Epidermal melanocyte (primary cell): ENCODE results near the gene LINC00305.

Source experiments
- DNase-seq: peaks from one replicate; pipeline ENCODE4 v3.0.0; 2011; ENCODE audit warnings: low spot score; ENCODE audit not compliant: insufficient read length

LINC00305 gene

DNA sequence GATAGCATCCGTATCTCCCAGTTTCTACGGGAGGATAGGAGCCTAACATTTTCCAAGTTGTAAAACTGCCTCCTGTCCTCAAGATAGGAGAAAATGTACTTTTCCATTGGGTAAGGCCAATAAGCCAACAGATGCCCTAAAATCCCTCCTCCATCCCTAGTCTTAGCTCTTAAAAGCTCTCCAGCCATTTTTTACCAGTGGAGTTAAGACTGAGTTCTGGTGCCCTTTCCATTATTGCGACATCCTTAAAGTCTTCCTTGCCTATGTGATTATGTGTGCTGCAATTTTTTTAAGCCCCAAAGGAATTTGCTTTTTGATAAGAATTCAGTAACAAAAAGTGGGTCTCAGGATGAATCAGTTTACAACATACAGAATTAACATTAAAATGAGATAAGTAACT is 33.0 kb downstream of the LINC00305 start:
- no peak for DNase-seq

DNA sequence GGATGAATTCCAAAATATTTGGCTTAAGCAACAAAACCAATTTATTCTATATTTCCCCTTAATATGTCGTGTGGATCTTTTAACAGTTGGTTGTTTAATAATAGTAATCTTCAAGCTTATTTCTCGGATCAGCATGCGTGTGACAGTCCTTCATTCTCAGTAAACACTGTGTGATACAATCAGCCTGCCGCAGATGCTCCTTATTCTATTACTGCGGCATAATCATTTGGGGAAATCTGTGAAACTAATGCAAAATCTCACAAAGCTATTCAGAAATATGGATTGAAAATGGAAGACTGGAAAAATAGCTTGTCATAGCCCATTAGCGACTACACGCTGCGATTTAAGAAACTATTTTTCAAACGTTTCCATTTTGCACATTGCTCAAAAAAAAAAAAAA is 36.9 kb downstream of the LINC00305 start:
- no peak for DNase-seq

DNA sequence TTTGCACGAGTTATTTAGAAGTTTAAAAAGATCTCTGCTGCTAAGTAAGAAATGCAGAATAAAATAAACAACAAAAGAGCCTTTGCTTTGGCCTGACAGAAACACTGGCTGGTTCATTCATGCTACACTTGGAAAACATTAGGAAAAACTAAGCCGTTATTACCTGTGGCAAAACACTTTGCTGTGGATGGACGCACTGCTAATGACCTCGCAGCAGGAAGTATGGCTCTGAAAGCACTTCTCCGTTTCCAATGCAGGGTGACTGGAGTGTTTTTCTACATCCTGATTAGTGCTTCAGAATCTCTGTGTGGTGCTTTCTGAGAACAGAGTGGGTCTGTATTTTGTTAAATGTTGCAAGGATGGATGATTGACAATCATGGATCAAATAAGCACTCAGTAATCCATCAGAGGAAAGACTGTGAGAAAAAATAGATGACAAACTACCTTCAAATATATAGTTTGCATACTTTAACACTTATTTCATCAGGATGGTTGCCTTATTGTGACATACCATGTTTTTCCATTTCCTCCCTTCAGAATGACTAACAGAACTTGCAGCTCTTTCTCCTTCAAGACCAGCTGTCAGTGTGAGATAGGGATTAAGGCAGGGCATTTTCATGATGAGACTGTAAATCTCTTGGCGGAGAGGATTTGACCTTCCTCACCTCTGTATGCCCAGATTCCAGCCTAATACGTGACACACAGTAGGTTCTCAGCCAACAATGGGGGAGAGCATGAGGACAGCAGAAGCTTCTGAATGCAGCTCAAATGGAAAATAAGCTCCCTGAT is 38.0 kb downstream of the LINC00305 start:
- no peak for DNase-seq

DNA sequence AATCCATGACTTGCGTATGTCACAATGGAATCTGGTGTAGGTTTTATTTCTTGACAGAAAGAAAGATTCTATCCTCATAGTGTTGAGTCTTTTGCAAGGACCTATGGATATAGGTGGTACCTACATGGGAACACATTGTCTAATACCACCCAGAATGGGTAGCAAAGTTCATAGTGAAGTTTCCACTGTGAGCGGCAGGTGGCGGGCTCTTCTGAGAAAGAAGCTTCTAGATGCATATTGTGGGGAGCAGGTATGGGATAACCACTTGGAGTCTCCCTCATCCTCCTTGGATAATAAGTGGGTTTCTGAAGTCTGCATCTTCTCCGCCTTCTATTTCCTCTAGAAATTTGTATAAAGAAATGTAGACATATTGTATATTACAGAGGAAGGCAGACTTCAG is 44.9 kb downstream of the LINC00305 start:
- DNase-seq = no peak

DNA sequence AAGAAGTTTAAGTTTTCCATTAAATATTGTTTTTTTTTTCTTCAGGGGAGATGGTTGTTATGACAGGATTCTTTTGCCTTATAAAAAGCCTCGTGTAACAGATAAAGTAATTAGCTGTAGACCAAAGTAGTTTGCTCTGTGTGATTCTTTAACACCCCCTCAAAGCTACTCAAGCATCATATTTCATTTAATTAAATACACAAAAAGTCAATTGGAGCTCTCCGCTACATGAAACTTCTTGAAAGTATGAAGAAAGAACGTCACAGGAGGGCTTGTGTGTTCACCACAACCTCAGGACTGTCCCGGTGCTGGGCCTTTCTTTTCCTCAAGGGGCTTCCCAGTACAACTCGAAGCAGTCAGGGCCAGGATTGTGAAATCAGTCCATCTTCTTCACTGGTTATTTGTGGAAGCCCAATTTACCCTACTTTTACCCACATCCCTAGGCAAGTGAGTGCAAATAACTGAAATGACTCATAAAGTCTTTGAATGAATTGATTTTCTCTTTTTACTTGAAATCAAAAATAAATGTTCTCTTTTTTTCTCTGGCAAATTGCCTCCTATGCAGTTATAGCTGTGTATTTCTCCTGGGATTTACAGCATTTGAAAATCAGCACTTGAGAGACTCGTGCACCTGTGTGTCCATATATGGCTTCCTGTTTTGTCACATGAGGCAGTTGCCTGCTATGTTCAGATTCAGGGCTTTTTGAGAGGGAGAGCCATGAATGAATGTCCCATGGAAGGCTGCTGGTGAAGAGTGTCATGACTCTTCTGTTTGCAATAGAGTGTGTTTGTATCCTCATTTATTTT is 48.6 kb downstream of the LINC00305 start:
- DNase-seq = no peak

DNA sequence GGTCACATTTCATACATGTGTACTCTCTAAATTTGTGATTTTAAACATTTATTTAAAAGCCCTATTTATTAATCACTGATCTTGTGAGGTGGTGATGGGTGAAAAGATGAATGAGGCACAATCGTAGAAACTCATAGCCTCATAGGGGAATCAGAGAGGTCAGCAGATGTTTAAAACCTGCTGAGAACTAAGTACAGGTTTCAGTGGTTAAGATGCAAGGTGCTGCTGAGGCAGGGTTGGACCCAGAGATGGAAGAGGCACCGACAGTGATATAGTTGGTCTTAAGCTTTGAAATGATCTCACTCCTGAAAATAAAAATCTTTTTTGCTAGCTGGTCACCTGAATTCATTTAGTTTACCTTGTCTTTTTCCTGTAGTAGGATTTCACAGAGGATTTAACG is 49.6 kb downstream of the LINC00305 start:
- no peak for DNase-seq

DNA sequence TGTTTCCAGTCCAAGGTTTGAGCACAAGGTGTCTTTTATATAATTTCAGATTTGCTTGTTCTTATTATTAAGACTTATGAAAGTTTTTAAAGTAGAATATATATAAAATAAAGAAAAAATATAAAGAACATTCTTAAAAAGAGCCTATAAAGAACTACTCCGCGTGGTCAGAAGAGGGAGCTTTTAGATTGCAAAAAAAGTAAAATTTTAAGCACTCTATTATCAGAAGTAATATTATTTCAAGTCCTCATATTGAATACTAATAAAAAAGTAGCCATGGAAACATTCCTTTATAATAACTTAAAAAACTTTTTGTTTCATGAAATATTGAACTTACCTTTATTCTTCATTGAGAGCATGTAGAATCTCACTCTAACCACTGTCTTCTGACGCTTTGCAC is 51.4 kb downstream of the LINC00305 start:
- no peak for DNase-seq

DNA sequence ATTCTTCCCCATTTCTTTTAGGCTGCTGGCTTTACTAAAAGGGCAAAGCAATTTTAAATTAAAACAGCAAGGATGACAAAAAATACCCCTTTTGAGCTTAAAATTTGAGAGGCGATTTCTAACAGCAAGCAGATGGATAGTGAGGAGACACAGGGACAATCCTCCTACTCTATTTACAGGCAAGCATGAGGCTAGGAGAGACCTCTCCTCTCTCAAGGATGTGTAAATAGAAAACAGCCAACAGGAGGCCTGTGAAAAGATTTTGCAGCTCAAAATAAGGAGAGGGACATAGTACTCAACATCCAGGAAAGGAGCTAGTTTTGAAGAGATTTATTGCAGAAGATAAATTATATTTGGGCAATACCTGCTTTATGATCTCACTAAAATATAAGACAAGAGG is 53.8 kb downstream of the LINC00305 start:
- DNase-seq = no peak

DNA sequence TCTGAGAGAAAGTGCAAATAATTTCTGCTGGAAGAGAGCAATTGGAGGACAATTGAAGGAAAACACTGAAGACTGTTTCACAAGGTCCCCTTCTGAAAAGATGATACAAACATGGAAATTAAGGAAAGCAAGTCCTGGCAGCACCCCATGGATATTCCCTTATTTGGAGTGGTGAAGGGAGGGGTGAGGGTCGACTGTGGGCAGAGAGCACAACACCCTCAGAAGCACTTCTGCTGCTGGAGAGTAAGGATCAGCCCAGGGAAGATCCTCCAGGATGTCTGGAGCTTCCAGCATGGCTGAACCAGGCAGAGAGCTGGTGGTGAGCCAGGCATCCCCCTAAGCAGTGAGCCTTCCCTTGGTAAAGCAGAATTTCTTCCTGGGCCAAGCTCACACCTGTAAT is 54.7 kb downstream of the LINC00305 start:
- no peak for DNase-seq

DNA sequence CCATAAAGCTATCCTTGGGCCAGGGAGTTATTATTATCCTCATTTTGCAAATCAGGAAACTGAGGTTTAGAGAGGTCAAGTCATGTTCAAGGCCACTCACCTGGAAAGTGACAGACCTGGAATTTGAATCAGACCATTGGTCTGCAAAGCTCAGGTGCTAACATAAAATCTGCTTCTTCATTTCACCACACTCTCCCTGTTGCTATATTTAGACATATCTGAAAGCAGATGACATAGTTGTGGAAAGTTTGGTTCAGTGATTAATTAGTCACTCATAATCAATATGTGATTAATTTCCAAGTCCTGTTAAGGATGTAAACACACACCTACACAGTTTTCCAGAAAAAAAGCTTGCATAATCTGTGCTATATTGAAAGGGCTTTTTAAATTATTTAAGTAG is 57.4 kb downstream of the LINC00305 start:
- no peak for DNase-seq

DNA sequence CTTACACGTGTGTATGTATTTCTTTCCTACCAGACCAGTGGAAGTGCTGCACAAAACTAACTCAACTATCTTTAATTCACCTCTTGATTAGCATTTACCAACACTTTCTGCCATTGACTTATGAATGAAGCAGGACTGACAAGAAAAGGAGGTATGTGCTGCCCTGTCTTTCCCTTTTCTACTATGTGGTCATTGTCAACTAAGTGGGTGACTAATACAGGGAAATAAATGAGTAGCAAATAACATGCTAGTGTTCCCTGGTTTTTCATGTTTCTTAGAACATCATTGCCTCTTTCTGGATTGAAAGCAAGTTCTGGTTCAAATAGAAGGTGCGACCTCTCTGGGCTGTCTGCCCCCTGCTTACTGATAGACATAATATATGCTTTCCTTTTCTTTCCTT is 58.0 kb downstream of the LINC00305 start:
- no peak for DNase-seq

DNA sequence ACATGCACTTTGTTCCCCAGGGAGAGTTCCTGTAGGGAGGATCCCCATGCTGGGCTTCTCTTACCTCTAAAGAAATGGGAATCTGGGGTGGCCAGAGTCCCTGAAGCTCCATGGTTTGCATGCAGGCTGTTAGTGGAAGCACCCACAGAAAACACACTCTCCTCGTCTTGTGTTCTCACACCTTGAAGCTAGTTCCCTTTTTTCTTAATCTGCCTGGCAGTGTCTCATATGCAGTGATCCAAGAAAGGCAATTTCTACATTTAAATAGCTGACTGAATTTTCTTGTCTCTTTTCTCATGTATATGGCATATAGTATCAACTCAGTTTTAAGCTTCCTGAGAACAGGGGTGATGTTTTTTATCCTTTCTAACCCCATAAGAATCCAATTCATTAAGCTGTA is 65.0 kb downstream of the LINC00305 start:
- DNase-seq = no peak

DNA sequence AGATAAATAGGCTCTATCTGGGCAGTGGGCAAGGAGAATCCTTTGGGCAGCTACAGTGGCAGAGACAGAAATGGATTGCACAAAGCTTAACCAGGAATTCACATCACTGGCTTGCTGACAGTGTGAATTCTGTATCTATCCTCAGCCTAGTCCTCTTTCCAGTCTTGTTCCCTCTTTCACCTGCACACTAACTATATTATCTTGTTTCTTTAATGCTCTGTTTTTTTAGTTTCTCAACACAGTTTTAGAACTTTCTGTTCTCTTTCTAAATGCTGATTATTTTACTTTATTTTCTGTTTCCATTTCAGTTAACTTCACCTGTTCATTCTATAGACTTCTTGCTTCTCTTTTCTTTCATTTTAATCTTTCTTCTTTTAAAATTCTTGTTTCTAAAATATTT is 66.4 kb downstream of the LINC00305 start:
- no peak for DNase-seq

DNA sequence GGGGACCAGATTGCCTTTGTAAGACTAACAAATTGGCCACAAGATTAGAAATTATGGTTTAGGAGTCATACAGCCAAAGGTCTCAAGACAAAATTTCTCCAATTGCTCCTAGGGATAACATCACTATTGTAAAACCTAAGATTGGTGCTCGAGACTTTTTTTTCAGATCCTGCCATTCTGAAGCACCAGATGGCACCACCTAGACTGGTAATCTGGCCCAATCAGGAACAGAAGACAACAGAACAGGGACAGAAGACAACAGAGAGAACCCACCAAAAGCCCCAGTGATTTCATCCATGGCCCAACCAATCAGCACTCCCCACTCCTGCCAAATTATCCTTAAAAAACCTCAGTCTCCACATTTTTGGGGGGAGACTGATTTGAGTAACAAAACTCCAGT is 66.8 kb downstream of the LINC00305 start:
- DNase-seq = no peak

DNA sequence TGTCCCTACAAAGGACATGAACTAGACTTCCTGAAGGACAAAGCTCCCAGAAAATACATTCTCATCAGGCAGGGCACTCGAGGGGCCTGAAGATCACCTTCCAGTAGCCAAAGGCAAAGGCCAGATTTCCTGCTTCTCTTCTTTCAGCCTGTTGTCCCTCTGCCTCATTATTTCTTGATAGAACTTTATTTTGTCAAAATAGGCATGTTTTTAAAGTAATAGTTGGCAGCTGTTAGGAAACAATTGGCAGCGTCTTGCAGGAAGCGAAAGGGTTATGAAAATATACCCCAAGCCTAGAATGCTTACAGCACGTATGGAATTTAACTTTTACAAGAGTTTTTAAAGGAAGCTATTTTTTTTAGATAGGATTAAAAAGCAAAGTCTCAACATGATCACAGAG is 74.9 kb downstream of the LINC00305 start:
- no peak for DNase-seq

DNA sequence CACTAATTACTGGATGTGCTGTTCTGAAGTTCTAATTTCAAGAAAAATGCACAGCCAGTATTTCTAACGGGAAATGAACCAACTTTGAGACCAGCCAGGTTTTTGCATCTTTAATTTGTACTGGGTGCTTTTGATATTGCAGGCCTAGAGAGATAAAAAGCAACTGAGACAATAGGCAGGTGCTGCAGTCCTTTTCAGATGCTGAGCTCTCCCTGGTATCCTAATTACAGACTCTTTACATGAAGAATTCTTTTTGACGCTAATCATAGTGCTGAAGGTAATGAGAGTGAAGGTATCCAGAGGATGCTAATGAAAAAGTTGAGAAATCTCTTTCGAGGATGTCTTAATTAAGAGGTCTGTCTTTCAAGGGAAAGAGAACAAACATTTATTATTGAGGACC is 93.9 kb downstream of the LINC00305 start:
- DNase-seq = no peak

DNA sequence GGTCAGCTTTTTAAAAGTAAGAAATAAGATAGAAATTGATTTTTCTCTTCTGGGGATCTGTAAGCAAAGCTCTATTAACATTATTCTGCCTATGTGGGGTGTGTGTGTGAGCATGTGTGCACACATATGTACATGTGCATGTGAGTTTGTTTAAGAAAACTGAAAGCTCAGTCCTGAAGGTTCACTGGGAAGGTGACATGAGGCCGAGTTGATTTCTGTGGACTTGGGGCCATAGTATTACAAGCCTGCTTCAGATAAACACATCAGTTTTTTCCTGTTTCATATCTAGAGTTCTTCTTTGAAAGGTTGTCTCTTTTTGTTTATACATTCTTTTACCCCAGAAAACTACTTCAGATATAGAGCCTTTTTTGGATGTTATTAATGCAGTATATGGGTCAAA is 95.6 kb downstream of the LINC00305 start:
- no peak for DNase-seq

DNA sequence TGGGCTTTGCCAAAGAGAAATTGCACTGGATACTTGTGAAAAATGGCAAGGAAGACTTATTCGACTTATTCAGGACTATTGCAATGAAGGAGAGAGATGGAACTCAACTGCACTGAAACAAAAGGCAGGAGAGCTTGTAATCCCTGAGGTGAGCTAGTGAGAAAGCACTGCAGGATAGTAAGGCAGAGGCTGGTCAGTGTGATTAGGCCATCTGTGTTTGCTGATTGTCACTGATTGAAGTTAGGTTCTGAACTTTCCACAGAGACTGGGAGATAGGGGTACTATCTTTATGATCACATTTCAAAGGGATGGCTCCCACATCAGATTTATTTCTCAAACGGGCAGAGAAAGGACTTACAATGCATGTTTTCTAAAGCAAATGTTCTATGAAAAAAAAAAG is 96.1 kb downstream of the LINC00305 start:
- DNase-seq = no peak

DNA sequence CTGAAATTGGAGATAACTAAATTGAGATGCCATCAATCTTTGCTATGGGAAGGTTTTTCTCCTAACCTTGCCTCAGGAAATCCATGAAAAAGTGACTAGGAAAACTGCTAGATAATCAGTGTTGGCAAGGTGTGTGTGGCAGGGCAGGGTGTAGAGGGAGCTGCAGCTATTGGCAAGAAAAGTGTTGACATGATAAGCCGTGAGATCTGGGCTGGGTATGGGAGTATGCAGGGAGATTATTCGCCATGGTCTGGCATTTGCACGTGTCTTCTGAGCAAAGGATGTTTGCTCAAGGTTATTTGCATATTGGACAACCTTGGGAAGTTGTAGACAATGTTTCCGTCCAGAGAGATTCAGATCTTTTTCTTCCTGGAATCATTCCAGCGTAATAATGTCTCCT is 104.3 kb downstream of the LINC00305 start:
- no peak for DNase-seq

DNA sequence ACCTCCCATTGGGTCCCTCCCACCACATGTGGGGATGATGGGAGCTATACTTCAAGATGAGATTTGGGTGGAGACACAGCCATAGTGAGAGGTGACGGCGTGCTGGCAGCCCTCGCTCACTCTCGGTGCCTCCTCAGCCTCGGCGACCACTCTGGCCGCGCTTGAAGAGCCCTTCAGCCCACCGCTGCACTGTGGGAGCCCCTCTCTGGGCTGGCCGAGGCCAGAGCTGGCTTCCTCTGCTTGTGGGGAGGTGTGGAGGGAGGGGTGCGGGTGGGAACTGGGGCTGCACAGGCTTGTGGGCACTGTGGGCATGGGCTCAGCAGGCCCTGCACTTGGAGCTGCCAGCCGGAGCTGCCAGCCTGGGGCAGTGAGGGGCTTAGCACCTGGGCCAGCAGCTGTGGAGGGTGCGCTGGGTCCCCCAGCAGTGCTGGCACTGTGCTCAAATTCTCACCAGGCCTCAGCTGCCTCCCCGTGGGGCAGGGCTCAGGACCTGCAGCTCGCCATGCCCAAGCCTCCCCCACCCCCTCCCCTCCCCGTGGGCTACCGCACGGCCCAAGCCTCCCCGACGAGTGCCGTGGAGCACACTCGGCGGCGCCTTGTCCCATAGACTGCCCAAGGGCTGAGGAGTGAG is 106.0 kb downstream of the LINC00305 start:
- no peak for DNase-seq

DNA sequence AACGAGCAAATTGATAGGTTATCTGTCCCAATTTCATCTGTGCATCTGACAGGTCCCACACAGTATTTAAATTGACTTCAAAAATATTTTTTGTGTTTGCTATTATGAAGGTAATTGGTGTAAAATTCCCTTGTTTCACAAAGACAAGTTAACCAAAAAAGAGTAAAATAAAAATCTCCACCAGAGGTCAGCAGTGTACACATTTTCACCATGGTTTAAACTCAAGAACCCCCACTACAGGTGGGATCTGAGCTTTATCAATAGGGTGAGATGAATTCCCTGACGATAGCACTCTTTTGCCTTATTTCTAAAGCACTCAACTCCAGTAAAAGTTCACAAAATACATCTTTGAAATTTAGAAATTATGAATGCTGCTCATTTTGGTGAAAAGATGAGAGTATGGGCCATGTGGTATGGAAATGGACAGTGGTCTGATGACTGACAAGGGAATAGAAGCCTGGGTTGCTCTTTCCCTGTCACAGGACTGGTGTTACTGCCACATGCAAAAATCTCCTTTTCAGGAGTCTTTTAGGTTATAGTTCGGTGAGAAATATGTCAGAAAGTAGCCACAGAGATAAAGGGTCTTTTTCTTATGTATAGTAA is 111.0 kb downstream of the LINC00305 start:
- peak; percentile 45 for DNase-seq

DNA sequence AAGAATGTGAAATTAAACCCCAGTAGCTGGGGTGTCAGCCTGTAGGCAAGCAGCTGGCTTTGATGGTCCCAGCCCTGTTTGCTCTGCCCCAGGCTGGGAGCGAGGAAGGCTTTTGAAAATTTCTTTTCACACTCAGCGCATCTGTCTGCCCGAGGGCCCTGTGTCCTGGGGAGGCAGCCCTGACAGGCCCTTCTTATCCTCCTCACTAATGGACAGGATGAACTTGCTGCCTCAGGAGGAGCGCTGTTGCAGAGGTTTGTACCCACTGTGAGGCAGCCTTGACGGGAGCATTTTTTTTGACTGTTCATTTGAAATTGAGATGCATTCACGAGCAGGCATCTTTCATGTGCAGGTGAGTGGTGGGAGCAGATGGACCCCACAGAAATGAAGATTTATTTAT is 116.6 kb downstream of the LINC00305 start:
- DNase-seq = no peak
